GM18519 (cell line): ENCODE data around the gene MTMR3.
"Not testable (repeated sequence)": the region's sequence is repeated elsewhere in the genome, so short reads cannot be mapped to it uniquely, and the experiment has no call there.

Experiments used
- ATAC-seq: cut with Tn5 transposase; IDR thresholded peaks from one replicate; pipeline ENCODE4 v1.9.1; 2021; ENCODE audit warnings: mild to moderate bottlenecking, moderate library complexity; ENCODE audit not compliant: unreplicated experiment, low FRiP score

Gene MTMR3

DNA sequence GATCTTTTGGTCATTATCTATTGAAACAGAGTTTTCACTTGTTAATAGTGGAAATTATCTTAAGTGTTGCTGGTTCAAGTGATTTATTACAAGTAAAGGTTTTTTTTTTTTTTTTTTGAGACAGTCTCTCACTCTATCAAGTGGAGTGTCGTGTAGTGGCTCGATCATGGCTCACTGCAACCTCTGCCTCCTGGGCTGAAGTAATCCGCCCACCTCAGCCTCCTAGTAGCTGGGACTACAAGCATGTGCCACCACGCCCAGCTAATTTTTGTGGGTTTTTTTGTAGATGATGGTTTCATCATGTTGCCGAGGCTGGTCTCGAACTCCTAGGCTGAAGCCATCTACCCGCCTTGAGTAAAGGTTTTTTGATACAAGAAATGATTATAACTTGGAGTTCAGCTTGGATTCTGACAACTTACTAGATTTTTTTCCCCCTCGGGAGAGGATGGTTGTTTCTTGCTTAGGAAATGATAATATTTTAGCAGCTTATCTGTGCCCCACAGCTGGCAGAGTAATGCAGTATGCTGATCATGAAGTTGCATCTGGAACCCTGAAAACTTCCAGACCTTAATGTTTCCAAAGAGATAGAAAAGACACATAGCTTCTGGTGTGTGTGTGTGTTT lies 68.9 kb downstream of the MTMR3 start:
- ATAC-seq, result no peak

GRCh38 chr22:29954203-29954855 lies 71.4 kb downstream of the MTMR3 start:
- ATAC-seq, result no peak

GRCh38 chr22:29956680-29957079 lies 73.7 kb downstream of the MTMR3 start:
- no peak for ATAC-seq

DNA sequence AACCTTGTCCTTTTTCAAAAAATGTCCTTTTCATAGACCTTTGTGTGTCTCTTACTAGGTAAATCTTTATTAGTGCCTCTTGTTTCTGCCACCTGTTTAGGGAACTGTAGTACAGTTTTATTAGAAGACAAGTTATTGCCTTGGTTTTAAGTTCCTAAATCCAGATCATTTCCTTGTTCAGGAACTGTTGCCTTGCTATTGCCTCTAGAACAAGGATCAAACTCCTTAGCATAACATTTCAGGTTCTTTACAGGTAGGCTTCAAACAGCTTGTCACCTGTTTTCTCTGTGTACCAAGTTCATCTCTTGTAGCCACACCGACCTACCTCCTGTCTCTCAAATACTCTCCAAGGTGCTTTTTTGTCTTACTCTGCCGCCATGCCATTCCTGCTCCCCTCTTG lies 75.2 kb downstream of the MTMR3 start:
- no peak for ATAC-seq

DNA sequence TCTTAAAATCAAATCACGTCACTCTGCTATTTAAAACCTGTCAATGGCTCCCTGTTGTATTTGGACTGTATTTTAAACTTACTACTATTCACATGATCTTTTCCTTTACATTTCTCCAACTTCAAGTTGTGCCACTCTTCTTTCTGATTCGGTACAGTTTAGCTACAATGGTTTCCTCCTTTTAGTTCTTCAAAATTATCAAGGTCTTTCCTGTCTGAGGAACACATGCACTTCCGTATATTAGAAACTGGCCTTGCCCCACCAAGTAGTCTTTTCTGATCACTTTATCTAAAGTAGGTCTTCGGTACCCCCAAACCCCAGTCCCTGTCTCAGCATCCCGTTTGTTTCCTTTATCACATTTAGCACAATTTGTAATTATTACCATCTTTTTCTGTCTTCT lies 81.8 kb downstream of the MTMR3 start:
- ATAC-seq, result no peak

- ATAC-seq, result no peak
Measured at GRCh38 chr22:29967461-29967860, 84.5 kb downstream of the MTMR3 start.

DNA sequence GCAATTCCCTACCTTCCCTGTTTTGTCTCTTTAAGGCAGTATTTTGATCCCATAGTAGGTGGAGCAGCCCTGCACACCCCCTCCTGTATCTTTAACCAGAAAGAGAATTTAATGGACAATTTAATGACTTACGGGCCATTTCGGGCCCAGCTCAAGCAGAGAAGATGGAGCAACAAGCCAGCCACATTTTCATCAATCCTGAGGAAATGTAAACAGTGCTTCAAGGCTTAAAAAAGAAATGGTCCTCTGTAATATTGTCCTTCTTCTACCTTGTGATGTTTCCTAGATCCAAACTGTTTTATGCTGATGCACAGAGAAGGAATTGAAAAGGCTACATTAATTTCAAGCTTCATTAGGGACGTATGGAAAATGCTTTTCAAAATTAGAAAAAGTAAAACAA lies 88.6 kb downstream of the MTMR3 start:
- no peak for ATAC-seq

DNA sequence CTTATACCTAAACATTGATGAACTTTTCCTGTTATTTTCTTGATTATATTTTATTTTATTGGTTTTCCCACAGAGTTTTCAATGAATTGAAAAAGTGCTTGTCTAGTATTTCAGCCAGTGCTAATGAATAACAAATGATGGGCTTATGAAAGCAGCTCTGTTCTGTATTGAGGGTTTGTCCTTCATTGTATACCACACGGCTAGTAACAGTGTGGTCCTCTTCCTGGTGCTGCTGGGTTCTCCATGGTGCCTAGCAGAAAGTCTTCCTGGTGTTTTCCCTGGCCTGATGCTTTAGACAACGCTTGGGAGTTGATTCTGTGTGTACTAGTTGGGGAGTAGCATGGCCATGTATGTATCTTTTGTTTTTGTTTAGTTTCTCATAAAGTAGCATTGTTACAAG lies 89.1 kb downstream of the MTMR3 start:
- ATAC-seq, result no peak

DNA sequence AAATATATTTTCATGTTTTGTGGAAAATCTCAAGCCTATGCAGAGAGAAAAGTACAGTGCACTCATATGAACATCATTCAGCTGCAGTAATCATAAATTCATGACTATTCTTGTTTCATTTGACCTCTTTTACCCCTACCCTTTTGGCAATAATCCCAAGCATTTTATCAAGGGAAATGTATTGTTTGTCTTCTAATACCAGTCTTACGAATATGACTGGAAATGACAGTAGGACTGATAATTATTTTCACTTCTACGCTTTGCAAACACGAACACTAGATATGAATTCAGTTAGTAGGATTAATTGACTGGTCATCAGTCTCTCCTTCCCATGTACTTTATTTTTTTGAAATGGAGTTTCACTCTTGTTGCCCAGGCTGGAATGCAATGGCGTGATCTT lies 90.3 kb downstream of the MTMR3 start:
- ATAC-seq, result no peak

DNA sequence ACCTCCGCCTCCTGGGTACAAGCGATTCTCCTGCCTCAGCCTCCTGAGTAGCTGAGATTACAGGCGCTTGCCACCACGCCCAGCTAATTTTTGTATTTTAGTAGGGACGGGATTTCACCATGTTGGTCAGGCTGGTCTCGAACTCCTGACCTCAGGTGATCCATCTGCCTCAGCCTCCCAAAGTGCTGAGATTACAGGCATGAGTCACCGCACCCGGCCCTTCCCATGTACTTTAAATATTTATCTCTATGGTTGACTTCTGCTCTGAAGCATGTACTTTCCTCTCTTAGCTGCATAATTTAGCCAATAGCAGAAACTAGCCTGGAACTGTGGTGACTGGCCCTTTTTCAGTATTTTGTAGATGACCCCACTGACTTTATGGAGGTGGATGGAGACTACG lies 90.7 kb downstream of the MTMR3 start:
- ATAC-seq, result not testable (repeated sequence)

DNA sequence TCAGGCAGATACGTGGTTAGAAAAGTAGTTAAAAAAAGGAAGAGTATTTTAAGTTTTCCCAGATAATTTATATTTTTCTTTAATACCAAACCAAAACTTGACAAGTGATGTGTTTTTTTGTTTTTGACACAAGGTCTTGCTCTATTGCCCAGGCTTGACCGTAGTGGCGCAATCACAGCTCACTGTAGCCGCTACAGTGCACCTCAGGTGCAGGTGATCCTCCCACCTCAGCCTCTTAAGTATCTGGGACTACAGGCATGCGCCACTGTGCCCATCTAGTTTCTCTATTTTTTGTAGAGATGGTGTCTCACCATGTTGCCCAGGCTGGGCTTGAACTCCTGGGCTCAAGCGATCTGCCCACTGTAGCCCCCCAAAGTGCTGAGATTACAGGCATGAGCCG lies 92.5 kb downstream of the MTMR3 start:
- ATAC-seq, result no peak

DNA sequence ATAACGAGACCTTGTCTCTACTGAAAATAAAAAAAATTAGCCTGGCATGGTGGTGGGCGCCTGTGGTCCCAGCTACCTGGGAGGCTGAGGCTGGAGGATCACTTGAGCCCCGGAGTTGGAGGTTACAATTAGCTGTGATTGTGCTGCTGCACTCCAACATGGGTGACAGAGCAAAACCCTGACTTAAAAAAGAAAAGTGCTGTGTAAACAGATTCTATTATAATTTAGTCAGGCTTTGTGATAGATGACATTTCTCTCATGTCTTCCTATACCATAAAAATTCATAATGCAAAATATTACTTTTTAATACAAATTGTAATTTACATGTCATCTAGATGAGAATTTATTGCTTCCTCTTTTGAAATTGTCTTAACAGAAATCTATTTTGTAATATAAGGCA lies 94.1 kb downstream of the MTMR3 start:
- no peak for ATAC-seq

GRCh38 chr22:29979777-29980321 lies 96.9 kb downstream of the MTMR3 start:
- no peak for ATAC-seq

GRCh38 chr22:29983296-29983917 lies 100.4 kb downstream of the MTMR3 start:
- no peak for ATAC-seq

GRCh38 chr22:29985912-29986311 lies 102.9 kb downstream of the MTMR3 start:
- ATAC-seq, result no peak

DNA sequence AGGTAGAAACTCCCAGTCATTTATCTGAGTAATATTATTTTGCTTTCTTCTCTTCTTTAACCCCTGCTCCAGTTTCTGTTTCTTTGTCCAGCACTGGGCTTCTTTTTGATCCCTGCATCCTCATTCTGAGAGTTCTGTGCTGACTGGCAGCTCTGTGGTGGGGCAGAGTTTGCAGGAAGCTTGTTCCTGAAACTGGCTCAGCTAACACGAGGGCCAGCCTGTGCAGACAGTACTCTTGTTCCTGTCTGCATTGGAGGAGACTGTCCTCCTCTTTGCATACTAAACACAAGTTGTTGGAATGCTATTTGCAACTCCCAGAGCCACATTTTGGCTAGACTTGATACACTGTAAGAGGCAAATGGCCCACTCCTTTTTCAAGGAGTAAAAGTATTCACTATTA lies 104.2 kb downstream of the MTMR3 start:
- no peak for ATAC-seq

GRCh38 chr22:29988719-29989118 lies 105.7 kb downstream of the MTMR3 start:
- no peak for ATAC-seq

- ATAC-seq, result no peak
Measured at GRCh38 chr22:29989446-29989845, 106.5 kb downstream of the MTMR3 start.

GRCh38 chr22:29992341-29993275 lies 109.6 kb downstream of the MTMR3 start:
- ATAC-seq, result no peak

- ATAC-seq, result no peak
Measured at GRCh38 chr22:29994027-29994715, 111.2 kb downstream of the MTMR3 start.
